IPS-20b (cell line): Measurements from ENCODE around the gene MALRD1.

Experiments used
- H3K27ac ChIP-seq: one replicate; pipeline ENCODE4 v1.5.1; 2013; ENCODE audit warnings: low read length
- H3K27me3 ChIP-seq: 2 replicates; pipeline ENCODE4 v1.6.1; 2013; ENCODE audit warnings: mild to moderate bottlenecking, low read length, inconsistent platforms; ENCODE audit not compliant: insufficient read depth
- H3K36me3 ChIP-seq: 2 replicates; pipeline ENCODE4 v1.6.1; 2013; ENCODE audit warnings: low read depth, mild to moderate bottlenecking, inconsistent platforms, low read length, moderate library complexity; ENCODE audit not compliant: insufficient read depth
- H3K4me1 ChIP-seq: 2 replicates; pipeline ENCODE4 v1.6.1; 2013; ENCODE audit warnings: mild to moderate bottlenecking, control low read depth, inconsistent platforms, low read length, moderate library complexity; ENCODE audit not compliant: insufficient read depth
- H3K4me3 ChIP-seq: 2 replicates; pipeline ENCODE4 v1.5.1; 2013; ENCODE audit warnings: mild to moderate bottlenecking, low read length, inconsistent platforms
- H3K9ac ChIP-seq: 2 replicates; pipeline ENCODE4 v1.6.1; 2013; ENCODE audit warnings: low read depth, mild to moderate bottlenecking, inconsistent platforms, low read length, moderate library complexity
- H3K9me3 ChIP-seq: 2 replicates; pipeline ENCODE4 v1.6.1; 2013; ENCODE audit warnings: mild to moderate bottlenecking, low read depth, low read length, inconsistent platforms; ENCODE audit not compliant: insufficient read depth

MALRD1 gene

DNA sequence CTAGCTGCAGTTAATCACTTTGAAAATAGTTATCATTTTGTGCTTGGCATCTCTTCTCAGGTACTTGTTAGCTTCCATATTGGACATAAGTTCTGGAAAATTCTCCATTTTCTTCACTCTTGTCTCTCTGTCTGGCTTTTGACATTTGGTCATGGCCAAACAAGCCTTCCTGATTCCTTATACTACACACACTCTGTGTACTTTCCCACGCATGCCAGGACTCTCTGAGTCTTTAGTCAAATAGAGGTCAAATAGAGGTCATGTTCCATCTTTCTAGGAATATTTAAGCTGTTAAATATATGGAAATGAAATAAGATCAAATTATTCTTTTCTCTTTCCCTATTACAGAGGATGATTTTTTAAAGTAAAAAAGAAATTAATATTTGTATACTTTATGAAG is 532.1 kb downstream of the MALRD1 start:
- no peaks in the 10 kb centered on the region for H3K36me3 ChIP-seq
- no peak overlapping the region for H3K4me3 ChIP-seq
- no peaks in the 10 kb centered on the region for H3K9me3 ChIP-seq
- H3K27ac ChIP-seq = no peak overlapping the region
- no peaks in the 10 kb centered on the region for H3K27me3 ChIP-seq
- H3K9ac ChIP-seq = no peak overlapping the region
- H3K4me1 ChIP-seq = no peaks in the 10 kb centered on the region

DNA sequence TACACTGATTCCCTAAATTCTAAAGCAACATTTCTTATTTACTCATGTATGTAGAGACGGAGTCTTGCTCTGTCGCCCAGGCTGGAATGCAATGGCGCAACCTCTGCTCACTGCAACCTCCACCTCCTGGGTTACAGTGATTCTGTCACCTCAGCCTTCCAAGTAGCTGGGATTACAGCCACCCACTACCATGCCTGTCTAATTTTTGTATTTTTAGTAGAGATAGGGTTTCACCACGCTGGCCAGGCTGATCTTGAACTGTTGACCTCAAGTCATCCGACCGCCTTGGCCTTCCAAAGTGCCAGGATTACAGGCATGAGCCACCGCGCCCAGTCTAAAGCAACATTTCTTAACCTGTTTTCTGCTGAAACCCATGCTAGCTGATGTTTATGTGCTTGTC is 540.0 kb downstream of the MALRD1 start:
- no peaks in the 10 kb centered on the region for H3K27me3 ChIP-seq
- H3K27ac ChIP-seq = no peak overlapping the region
- no peak overlapping the region for H3K4me3 ChIP-seq
- H3K9ac ChIP-seq = no peak overlapping the region
- H3K36me3 ChIP-seq = no peaks in the 10 kb centered on the region
- H3K4me1 ChIP-seq = no peaks in the 10 kb centered on the region
- H3K9me3 ChIP-seq = peaks cover 7% of the 10 kb centered on the region

DNA sequence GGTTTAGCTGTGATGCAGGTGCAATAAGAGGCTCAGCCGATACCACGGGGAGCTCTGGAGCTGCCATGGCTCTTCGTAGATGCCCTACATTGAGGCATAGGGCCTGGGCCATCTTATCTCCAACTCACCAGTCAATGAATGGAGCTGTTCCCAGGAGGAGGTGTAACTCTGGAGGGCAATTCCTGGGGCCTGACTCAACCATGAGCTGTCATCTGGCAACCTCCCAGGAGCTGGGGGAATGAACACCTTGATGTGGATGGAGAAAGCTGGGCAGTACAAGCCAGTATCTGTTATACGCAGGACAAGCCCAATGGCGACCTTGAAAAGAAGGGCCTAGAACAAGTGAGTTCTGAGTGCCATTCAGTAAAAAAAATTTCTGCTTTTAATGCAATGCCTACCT is 543.7 kb downstream of the MALRD1 start:
- H3K9me3 ChIP-seq = peaks cover 3% of the 10 kb centered on the region
- H3K4me3 ChIP-seq = no peak overlapping the region
- H3K9ac ChIP-seq = no peak overlapping the region
- no peaks in the 10 kb centered on the region for H3K27me3 ChIP-seq
- no peaks in the 10 kb centered on the region for H3K4me1 ChIP-seq
- H3K27ac ChIP-seq = no peak overlapping the region
- H3K36me3 ChIP-seq = no peaks in the 10 kb centered on the region

DNA sequence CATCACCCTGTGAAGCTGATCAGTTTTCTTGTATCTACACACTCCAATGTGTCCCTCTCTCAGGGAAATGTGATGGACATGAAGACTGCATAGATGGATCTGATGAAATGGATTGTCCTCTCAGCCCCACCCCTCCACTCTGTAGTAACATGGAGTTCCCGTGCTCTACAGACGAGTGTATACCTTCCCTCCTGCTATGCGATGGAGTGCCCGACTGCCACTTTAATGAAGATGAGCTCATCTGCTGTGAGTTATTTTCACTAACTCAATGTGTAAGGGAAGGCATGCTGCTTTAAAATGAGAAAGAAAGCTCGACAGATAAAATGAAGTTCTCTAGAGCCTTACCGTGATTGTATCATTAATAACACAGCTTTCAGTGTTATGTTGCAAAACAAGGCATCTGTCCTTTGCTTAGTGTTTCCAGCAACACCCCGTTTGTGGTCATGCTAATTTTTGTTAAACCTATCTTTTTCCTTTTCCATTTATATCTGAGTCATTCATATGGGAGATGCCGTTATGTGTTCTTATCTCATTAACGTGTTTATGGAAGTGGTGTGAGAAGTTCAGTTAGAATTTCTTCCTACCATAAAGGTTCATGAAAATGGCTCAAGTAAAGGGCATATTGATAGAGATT is 546.7 kb downstream of the MALRD1 start:
- Histone ChIP-seq H3K4me3 (no peak overlapping the region), H3K4me1 (no peaks in the 10 kb centered on the region), H3K9ac (no peak overlapping the region), H3K9me3 (no peaks in the 10 kb centered on the region), H3K27ac (no peak overlapping the region), H3K27me3 (no peaks in the 10 kb centered on the region), H3K36me3 (no peaks in the 10 kb centered on the region)

DNA sequence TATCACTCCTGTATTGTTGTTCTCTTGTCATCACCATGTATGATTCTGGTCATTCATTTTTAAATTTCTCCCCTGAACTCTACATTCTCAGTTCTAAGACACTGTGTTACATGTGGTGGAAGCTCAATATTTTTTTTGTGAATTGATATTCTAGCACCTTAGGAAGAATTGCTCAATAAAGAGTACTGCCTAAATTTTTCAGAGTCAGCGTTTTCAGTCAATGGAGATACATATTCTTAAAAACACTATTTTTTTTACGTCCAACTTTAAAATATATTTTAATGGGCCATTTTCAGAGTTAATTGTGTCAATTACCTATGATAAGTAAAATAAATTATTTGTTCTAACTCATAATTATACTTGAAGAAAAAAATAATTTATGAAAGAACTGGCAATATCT is 557.2 kb downstream of the MALRD1 start:
- H3K4me1 ChIP-seq = no peaks in the 10 kb centered on the region
- H3K27me3 ChIP-seq = no peaks in the 10 kb centered on the region
- no peak overlapping the region for H3K27ac ChIP-seq
- no peaks in the 10 kb centered on the region for H3K36me3 ChIP-seq
- H3K4me3 ChIP-seq = no peak overlapping the region
- no peaks in the 10 kb centered on the region for H3K9me3 ChIP-seq
- H3K9ac ChIP-seq = no peak overlapping the region

DNA sequence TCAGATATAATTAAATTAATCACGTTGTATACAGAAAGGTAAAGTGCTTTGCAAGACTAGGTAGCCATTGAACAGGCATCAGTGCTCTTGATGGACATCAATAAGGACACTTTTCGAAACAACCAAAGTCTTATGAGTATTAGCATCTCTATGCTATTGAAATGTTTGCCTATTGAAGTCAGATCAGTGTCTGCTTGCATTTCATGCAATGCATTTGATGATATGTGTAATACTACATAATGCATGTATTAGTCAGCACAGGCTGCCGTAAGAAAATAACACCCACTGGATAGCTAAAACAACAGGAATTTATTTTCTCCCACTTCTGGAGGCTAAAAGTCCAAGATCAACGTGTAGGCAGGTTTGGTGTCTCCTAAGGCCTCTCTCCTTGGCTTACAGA is 558.4 kb downstream of the MALRD1 start:
- Histone ChIP-seq H3K9ac (no peak overlapping the region), H3K4me1 (peaks cover 3% of the 10 kb centered on the region; the same call in 1 of the 2 replicates), H3K27me3 (no peaks in the 10 kb centered on the region), H3K36me3 (no peaks in the 10 kb centered on the region), H3K9me3 (no peaks in the 10 kb centered on the region), H3K4me3 (no peak overlapping the region), H3K27ac (no peak overlapping the region)

DNA sequence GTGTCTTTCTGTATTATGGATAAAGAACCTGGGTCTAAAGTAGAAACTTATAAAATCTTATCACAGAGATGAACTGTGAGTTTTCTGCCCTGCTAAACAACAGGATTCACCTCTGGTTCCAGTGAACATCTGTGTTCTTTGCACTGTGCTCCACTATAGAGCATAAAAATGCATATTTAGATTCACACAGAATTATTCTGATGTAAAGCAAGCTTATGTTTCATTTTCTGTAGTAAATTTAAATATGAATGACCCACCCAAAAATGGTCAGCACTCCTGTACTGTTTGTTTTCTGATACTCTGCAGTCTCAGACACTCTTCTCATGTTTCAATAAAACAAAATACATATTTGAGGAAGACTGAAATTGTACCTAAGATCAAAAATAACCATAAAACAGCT is 563.2 kb downstream of the MALRD1 start:
- no peak overlapping the region for H3K27ac ChIP-seq
- H3K9me3 ChIP-seq = no peaks in the 10 kb centered on the region
- H3K9ac ChIP-seq = no peak overlapping the region
- H3K27me3 ChIP-seq = no peaks in the 10 kb centered on the region
- peaks cover 3% of the 10 kb centered on the region; the same call in 1 of the 2 replicates for H3K4me1 ChIP-seq
- no peak overlapping the region for H3K4me3 ChIP-seq
- H3K36me3 ChIP-seq = no peaks in the 10 kb centered on the region

DNA sequence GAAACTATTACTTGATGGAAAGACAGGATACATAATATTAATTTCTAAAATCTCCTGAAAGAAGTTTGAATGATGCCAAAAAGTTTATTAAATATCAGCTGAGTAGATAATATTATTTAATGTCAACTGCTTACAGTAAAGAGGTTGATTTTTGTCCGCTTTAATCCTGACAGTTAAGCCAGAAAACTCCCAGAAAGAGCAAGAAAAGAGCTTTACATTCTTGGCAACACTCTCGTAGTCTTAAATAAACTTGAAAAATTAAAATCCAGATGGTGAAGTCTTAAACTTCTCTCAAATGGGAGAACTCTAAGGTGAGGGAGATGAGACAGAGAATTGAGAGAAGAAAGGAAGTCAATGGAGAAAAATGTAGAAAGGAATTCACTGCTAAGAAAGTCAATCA is 568.4 kb downstream of the MALRD1 start:
- H3K36me3 ChIP-seq = no peaks in the 10 kb centered on the region
- no peaks in the 10 kb centered on the region for H3K9me3 ChIP-seq
- H3K4me3 ChIP-seq = no peak overlapping the region
- no peak overlapping the region for H3K9ac ChIP-seq
- no peaks in the 10 kb centered on the region for H3K27me3 ChIP-seq
- no peak overlapping the region for H3K27ac ChIP-seq
- H3K4me1 ChIP-seq = no peaks in the 10 kb centered on the region; the same call in 1 of the 2 replicates

DNA sequence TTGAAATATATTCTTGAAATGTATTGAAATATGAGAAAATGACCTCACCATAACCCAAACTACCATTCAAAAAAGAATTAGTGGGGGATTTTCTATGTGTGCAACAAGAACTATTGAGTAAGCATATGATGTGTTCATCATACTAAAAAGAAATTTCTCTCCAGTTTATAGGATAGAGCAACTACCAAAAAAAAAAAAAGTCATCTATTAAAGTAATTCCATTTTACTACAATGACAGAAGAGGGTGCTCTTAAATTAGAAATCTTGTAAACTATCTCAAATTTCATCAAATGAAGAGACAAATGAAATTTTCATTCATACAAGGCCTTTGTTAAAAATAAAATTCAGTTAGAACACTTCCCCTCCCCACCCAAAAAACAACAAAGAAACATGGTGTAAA is 572.2 kb downstream of the MALRD1 start:
- H3K9me3 ChIP-seq = no peaks in the 10 kb centered on the region
- H3K4me1 ChIP-seq = no peaks in the 10 kb centered on the region
- no peak overlapping the region for H3K4me3 ChIP-seq
- no peaks in the 10 kb centered on the region for H3K27me3 ChIP-seq
- no peak overlapping the region for H3K9ac ChIP-seq
- H3K36me3 ChIP-seq = no peaks in the 10 kb centered on the region
- no peak overlapping the region for H3K27ac ChIP-seq

DNA sequence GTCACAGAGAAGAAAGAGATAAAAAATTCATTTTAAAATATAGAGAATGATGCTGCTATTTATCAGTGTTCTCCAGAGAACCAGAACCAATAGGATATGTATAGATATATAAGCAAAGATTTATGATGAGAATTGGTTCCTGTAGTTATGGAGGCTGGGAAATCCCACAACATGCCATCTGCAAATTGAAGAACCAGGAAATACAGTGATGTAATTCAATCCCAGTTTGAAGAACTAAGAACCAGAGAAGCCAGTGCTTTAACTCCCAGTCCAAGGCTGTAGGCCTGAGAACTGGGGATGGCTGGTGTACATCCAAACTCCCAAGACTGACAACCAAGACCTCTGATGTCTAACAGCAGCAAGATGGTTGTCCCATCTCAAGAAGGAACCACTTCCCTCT is 574.7 kb downstream of the MALRD1 start:
- Histone ChIP-seq H3K9ac (no peak overlapping the region), H3K27ac (no peak overlapping the region), H3K4me3 (no peak overlapping the region), H3K36me3 (no peaks in the 10 kb centered on the region), H3K4me1 (no peaks in the 10 kb centered on the region), H3K27me3 (no peaks in the 10 kb centered on the region), H3K9me3 (no peaks in the 10 kb centered on the region)

DNA sequence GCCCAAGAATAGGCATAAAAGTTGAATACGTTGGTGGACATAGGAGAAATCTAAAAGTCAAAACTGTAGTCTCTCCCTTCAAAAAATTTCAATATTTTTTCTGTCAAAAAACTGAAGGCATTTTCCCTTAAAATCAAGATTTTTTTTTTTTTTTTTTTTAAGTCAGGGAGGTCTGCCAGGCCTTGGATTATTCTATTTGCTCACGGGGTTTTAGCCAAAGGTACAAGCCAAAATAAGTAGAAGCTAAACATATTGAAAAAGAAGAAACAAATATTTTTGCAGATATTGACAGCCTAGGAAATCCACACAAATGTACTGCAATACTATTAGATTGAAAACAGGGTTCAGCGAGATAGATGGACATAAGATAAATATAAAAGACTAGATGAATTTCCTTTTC is 577.6 kb downstream of the MALRD1 start:
- Histone ChIP-seq H3K4me1 (peaks cover 5% of the 10 kb centered on the region), H3K4me3 (no peak overlapping the region)

DNA sequence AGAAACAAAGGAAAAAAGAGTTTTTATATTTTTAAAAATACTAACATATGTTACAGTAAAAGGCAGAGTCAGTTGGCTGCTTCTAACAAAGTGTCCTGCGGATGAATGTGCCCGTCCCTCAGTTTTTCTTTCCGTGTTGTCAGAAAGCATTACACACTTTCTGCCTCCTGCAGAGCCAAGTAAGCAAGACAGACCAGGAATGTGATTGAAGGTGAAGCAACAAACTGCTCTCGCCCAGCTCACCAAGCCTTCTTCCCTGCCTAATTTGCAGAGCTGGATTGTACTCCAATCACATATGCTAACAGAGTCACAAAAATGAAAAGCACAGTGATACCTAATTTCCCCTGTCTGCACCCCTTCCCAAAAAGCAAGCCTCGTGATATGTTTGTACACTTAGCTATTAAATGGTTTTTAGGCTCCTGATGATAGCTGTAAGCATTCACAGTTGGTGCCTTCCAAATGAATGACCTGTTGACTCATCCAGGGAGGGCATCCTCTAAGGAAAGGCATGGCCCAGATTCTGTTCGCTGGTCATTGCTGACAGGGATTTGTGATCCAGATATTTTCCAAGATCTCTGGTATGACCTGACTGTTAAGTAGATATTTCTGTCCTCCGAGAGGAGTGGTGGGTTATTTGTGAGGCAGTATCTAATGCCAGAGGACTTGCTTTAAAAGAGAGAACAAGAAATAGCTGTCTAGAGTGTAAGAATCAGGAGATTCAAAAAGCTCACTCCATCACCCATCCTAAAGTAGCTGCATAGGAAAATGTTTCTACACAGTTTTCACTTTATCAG is 580.4 kb downstream of the MALRD1 start:
- peaks cover 5% of the 10 kb centered on the region for H3K4me1 ChIP-seq
- no peaks in the 10 kb centered on the region for H3K27me3 ChIP-seq
- no peaks in the 10 kb centered on the region for H3K36me3 ChIP-seq
- no peak overlapping the region for H3K9ac ChIP-seq
- no peak overlapping the region for H3K4me3 ChIP-seq
- H3K9me3 ChIP-seq = no peaks in the 10 kb centered on the region
- H3K27ac ChIP-seq = no peak overlapping the region

More for the DNA sequence above, 577.6 kb downstream of the MALRD1 start:
- H3K9me3 ChIP-seq = no peaks in the 10 kb centered on the region
- H3K27ac ChIP-seq = no peak overlapping the region
- no peaks in the 10 kb centered on the region for H3K36me3 ChIP-seq
- H3K27me3 ChIP-seq = no peaks in the 10 kb centered on the region
- H3K9ac ChIP-seq = no peak overlapping the region
